ENCODE measurements around the gene HACD4.

Gene HACD4

GRCh38 chr9:20962536-20963225, 68.8 kb downstream of the HACD4 start:
- DNase-seq = no peak

DNA sequence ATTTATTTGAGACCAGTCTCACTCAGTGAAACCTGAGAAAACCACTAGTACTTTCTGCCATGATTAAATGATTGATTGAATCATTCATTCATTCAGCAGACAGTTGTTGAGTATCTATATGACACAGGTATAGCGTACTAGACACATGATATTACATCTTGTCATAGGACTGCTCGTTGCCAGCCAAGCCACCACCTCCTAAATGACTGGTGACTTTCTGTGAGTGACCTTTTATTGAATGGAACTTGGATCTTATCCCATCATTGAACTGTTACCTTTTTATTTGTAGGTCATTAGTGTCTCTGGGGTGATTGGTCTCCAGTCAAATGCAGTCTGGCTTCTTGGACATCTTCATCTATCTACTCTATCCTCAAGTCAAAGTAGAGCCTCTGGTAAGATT, 80.7 kb downstream of the HACD4 start:
- DNase-seq = no peak

All from NCI-H1105 treated with DMSO at 0.1 percent for 48 hours (cell line).